Measurements from ENCODE around the gene XYLB. TPM values are rescaled to one million over a fixed set of nuclear protein-coding genes. Genes with fewer than 3 reads are reported as not detected.
"Not testable (repeated sequence)": the region's sequence is repeated elsewhere in the genome, so short reads cannot be mapped to it uniquely, and the experiment has no call there.

XYLB gene
- total RNA-seq, 2 donors from 2014 or later = 18.0 to 19.2 TPM

- ATAC-seq; DNase-seq; intact Hi-C loops (cut with DNase I, micrococcal nuclease): not testable (repeated sequence)
These were observed 86.5 kb downstream of the XYLB start for GRCh38 chr3:38432871-38433658.

DNA sequence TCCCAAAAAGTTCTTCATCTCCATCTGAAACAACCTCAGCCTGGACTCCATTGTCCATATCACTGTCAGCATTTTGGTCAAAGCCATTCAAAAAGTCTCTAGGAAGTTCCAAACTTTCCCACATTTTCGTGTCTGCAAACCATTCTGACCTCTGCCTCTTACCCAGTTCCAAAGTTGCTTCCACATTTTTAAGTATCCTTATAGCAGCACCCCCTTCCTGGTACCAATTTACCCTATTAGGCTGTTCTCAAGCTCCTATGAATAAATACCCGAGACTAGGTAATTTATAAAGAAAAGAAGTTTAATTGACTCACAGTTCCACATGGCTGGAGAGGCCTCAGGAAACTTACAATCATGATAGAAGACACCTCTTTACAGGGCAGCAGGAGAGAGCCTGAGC, 87.1 kb downstream of the XYLB start:
- intact Hi-C loops (cut with DNase I, micrococcal nuclease); ATAC-seq; DNase-seq: not testable (repeated sequence)

DNA sequence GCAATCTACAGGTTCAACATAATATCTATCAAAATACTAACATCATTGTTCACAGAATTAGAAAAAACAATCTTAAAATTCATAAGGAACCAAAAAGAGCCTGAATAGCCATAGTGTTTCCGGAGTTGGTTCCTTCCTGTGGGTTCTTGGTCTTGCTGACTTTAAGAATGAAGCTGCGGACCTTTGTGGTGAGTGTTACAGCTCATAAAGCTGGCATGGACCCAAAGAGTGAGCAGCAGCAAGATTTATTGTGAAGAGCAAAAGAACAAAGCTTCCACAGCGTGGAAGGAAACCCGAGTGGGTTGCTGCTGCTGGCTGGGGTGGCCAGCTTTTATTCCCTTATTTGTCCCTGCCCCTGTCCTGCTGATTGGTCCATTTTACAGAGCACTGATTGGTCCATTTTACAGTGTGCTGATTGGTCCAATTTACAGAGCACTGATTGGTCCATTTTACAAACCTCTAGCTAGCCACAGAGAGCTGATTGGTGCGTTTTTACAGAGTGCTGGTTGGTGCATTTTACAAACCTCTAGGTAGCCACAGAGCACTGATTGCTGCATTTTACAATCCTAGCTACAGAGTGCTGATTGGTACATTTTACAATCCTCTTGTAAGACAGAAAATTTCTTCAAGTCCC, 92.0 kb downstream of the XYLB start:
- ATAC-seq; intact Hi-C loops (cut with DNase I, micrococcal nuclease); DNase-seq: not testable (repeated sequence)

DNA sequence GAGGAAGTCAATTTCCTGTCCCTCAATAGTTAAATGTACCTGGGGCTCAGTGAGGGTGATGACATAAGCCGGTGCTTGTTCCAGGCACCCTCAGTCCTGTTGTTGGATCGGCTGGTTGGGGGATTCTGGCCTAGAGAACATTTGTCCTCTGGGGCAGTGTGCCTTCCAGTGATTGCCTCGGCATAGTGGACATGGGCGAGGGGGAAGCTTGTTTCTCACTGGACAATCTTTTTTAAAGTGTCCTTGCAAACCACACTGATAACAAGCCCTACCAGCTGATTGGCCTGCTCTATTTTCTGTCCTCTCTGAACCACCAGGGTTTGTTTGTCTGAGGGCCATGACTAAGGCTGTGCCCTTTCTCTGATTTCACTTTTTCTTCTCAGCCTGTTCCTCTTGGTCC, 96.6 kb downstream of the XYLB start:
- intact Hi-C loops (cut with DNase I, micrococcal nuclease); DNase-seq; ATAC-seq: not testable (repeated sequence)

- DNase-seq = no peak
- no peak for ATAC-seq
These were observed 99.6 kb downstream of the XYLB start for GRCh38 chr3:38446085-38446686.

GRCh38 chr3:38446812-38447211, 100.2 kb downstream of the XYLB start:
- ATAC-seq (no peak), DNase-seq (no peak)
- intact Hi-C loops (cut with DNase I, micrococcal nuclease) = no loop called here

More at GRCh38 chr3:38446085-38446686, 99.6 kb downstream of the XYLB start:
- intact Hi-C loops (cut with DNase I, micrococcal nuclease) = no loop called here

GRCh38 chr3:38450853-38451252, 104.3 kb downstream of the XYLB start:
- DNase-seq (no peak), ATAC-seq (no peak)
- intact Hi-C loops (cut with DNase I, micrococcal nuclease) = no loop called here

- intact Hi-C loops (cut with DNase I, micrococcal nuclease) = no loop called here
- ATAC-seq = peak; percentile 64
- peak; percentile 89 to 95 for DNase-seq
These were observed 106.7 kb downstream of the XYLB start, which contains the start of gene ACVR2B for GRCh38 chr3:38453075-38453912. Gene ACVR2B (plus strand): TSS chr3:38453890. CDS start chr3:38454323, 433 bp downstream.

GRCh38 chr3:38453913-38454177, 107.3 kb downstream of the XYLB start:
- DNase-seq (no peak), ATAC-seq (no peak)
- intact Hi-C loops (cut with DNase I, micrococcal nuclease) = no loop called here

- intact Hi-C loops (cut with DNase I, micrococcal nuclease) = no loop called here
- peak; percentile 66 for ATAC-seq
- peak; percentile 61 to 77 for DNase-seq
These were observed 107.7 kb downstream of the XYLB start for GRCh38 chr3:38454178-38454883.

- peak; percentile 62 for ATAC-seq
- intact Hi-C loops (cut with DNase I, micrococcal nuclease) = no loop called here
- DNase-seq = peak; percentile 84 to 89
These were observed 108.5 kb downstream of the XYLB start for GRCh38 chr3:38454884-38455638.

- no peak for DNase-seq
- intact Hi-C loops (cut with DNase I, micrococcal nuclease) = no loop called here
- ATAC-seq = peak; percentile 1
These were observed 109.2 kb downstream of the XYLB start for GRCh38 chr3:38455639-38456430.

- ATAC-seq = no peak
- intact Hi-C loops (cut with DNase I, micrococcal nuclease) = no loop called here
These were observed 110.8 kb downstream of the XYLB start for GRCh38 chr3:38457111-38458003.

GRCh38 chr3:38458796-38459498, 112.4 kb downstream of the XYLB start:
- ATAC-seq (peak; percentile 62), DNase-seq (peak; percentile 73 to 74)
- intact Hi-C loops (cut with DNase I, micrococcal nuclease) = no loop called here

More at GRCh38 chr3:38457111-38458003, 110.8 kb downstream of the XYLB start:
- no peak for DNase-seq

DNA sequence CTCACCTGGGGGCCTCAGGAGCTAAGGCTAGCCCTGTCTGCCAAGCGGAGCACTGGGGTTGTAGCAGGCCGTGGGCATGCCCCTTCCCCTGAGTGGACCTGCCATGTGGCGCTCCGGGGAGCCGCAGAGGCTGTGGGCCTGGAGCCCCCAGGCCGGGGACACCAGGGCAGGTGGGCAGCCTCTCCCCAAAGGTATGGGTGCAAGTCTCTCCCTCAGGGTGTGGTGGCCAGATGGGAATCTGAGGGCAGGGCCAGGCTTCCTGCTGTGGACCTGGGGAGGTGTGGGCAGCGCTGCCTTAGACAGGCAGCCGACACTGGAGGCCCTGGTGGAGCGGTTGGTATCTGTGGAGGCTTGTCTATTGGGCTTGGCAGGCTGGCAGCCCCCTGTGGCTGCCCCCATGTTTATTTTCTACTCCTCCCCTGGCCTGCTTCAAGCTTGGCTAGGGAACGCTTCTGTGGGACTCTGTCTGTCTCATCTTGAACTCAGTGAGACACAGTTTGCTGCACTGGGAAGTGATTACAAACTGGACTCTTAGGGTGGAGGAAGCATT, 113.0 kb downstream of the XYLB start:
- intact Hi-C loops (cut with DNase I, micrococcal nuclease) = no loop called here
- peak in 1 of 2 donors; percentile 32 for DNase-seq
- ATAC-seq = peak; percentile 39
